HG02938 (cell line): ENCODE data around the gene LHX2.

Experiments used
- ATAC-seq: cut with Tn5 transposase; IDR thresholded peaks from one replicate; pipeline ENCODE4 v1.9.1; 2021; ENCODE audit warnings: mild to moderate bottlenecking, moderate library complexity; ENCODE audit not compliant: unreplicated experiment

LHX2 gene

DNA sequence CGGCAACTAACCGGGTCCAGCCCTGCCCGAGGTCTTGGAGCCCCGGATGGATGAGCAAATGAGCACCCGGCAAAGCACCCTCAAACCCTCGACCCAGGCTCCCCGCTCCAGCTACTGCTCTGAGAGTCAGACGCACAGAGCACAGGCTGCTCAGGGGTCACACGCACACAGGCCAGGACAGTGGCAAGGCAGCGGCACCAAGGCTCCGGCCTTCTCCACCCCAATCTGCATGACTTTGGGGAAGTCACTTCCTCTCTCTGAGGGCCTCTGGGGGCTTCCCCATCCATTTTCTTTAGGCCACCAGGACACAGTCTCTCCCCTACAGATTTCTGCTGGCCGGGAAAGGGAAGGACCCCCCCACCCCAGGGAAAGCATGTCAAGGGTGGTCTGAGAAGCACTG is 18.0 kb downstream of the LHX2 start:
- ATAC-seq: no peak

- no peak for ATAC-seq
Observed at GRCh38 chr9:124030969-124031451, 19.4 kb downstream of the LHX2 start.

- no peak for ATAC-seq
Observed at GRCh38 chr9:124032247-124032646, 20.7 kb downstream of the LHX2 start.

DNA sequence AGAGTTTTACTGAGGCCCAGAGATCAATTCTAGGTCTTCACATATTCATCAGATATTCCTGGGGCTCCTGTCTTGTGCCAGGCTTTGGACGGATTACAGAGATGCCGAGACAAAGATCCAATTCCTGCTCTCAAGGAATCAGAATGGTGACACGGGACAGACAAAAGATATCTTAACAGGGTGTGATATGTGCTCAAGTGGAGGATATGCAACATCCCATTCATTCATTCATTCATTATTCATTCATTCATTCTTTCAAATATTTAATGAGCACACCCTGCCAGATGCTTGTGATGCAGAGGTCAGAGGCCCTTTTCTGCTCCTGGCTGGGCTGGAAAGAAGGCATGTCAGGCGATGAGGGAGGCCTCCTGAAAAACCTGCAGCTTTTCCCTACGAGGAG is 21.8 kb downstream of the LHX2 start:
- no peak for ATAC-seq

GRCh38 chr9:124033967-124034366 is 22.4 kb downstream of the LHX2 start:
- ATAC-seq: no peak

GRCh38 chr9:124035001-124035650 is 23.6 kb downstream of the LHX2 start:
- ATAC-seq: no peak

DNA sequence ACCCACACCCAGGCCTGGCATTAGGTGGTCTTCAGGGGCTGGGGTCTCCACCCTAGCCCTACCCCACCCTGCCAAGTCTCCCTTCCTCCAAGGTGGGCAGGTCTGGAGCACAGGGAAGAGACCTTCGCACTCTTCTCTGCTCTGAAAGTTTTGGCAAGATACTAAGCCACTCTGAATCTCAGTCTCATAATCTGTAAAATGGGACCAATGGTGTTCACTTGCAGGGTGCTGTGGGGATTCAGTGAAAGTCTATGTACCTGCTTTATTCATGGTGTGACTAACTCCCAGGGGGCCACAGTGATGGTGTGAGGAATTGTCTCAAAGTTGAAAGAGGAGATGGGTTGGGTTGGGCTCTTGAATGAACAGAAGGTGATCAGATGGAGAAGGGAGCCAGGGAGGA is 25.0 kb downstream of the LHX2 start:
- no peak for ATAC-seq

- ATAC-seq: no peak
Observed at GRCh38 chr9:124037790-124038189, 26.2 kb downstream of the LHX2 start.

GRCh38 chr9:124038239-124038638 is 26.7 kb downstream of the LHX2 start:
- no peak for ATAC-seq

- ATAC-seq: no peak
Observed at GRCh38 chr9:124038790-124039633, 27.4 kb downstream of the LHX2 start.

DNA sequence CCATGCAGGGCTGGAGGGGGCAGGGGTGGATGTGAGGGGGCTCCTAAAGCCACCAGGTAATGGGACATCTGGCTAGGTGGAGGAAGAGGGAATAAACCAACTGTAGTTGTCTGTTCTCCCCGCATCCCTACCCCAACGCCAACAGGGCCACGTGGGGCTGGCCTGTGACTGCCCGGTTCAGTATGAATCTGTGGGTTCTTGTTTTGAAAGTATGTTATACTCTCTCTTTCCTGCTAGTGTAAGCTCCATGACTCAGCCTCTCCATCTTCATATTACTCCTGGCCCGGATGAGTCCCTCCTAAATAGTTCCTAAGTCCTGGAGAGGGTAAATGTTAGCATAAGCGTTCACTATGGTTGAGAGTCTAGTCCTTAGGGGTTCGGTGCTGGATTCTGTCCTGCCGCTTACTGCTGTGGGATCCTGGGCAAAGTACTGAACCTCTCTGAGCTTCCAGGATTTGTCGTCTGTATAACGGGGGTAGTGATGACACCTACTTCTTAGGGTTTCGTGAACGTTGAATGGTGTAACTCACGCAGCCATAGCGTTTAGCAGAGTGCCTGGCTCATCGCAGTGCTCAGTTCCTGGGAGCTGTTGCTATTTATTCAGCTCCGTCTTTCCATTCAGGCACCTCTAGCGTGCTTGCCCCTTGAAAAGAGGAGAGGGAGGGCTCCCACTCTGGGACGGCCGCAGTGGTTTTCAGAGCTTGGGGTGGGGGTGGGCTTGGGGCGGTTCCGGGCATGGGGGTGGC is 28.8 kb downstream of the LHX2 start:
- no peak for ATAC-seq

- ATAC-seq: no peak
Observed at GRCh38 chr9:124040935-124041816, 29.6 kb downstream of the LHX2 start.

DNA sequence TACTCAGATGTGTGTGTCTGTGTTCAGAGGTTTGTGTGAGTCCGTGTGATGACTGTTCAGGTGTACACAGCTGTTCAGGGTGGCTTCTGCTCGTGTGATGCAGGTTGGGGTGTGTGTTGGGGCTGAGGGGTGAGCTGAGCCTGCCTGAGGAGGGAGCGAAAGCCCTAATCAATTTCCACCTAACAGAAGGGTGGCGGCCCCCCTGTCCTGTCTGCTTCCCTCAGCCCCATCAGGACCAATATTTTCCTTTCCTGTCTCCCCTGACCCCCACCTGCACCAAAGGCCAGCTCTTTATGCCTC is 30.2 kb downstream of the LHX2 start:
- no peak for ATAC-seq

DNA sequence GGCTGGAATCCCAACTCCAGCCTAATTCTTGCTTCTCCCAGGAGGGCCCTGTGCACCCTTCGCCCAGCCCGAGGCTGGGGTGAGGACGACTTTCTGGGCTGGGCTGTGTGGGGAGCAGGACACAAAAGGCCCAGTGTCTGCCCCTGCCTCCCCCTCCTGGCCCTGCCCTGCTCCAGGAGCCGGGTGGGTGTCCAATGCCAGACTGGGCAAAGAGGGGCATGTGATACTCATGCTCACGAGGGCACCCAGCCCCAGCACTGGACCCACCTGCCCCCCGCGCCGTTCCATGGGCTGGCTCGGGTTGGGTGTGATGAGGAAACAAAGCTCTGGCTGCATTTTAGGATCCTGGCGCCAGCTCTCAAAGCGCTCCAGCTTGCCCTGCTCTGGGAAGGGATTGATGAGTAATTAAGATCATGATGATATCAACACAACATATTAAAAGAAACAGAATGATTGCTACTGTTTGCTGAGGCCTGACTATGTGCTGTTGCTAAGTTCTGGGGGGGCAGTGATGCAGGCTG is 30.7 kb downstream of the LHX2 start:
- ATAC-seq: no peak

- no peak for ATAC-seq
Observed at GRCh38 chr9:124044448-124044847, 32.9 kb downstream of the LHX2 start.

GRCh38 chr9:124045076-124045829 is 33.7 kb downstream of the LHX2 start:
- ATAC-seq: no peak

GRCh38 chr9:124045830-124046177 is 34.2 kb downstream of the LHX2 start:
- no peak for ATAC-seq

DNA sequence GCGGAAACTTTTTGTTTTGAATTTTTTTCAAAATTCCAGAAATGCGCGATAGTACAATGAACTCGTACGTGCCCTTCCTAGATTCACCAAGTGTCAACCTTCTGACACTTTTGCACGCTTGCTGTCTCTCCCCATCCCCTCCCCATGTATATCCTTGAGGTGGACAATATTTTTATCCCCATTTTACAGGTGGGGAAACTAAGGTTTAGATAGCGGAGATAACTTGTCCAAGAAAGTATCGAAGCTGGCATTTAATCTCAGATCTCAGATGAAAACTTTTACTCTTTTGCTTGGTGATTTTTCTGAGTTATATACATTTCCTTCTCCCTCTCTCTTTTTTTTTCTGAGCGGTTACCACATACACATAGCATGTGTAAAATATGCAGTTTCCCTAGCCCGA is 34.6 kb downstream of the LHX2 start:
- ATAC-seq: no peak

DNA sequence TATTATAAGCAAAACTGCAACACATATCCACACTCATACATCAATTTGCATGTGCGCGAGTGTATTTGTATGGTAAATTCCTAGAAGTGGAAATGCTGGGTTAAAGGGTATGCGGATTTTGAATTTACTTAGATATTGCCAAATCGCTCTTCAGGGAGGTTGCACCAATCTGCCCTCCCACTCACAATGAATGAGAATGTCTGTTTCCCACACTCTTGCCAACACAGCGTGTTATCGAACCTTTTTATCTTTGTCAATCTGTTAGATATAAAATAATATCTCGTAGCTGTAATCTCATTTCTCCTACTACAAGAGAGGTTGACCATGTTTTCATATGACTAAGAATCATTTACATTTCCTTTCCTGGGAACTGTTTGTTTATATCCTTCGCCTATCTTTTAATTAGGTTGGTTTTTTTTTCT is 35.7 kb downstream of the LHX2 start:
- no peak for ATAC-seq

GRCh38 chr9:124050955-124051354 is 39.4 kb downstream of the LHX2 start:
- ATAC-seq: no peak
